RWPE1 (cell line): ENCODE measurements around the gene RPS4Y2.

Source experiments
- CTCF ChIA-PET: fragments of 350-600 bp; sonication (Branson Sonifier 250); formaldehyde crosslinking; extraction: SDS; loops from one replicate; lab custom pipeline; 2021; lab: Yijun Ruan, JAX
- POLR2A ChIA-PET: fragments of 400-600 bp; formaldehyde crosslinking; extraction: SDS; loops from one replicate; lab custom pipeline; 2020; ENCODE audit warnings: antibody characterized with exemption; ENCODE audit not compliant: low non-redundant PET; lab: Yijun Ruan, JAX
- DNase-seq: peaks from one replicate; pipeline ENCODE4 v3.0.0; 2012; ENCODE audit warnings: low spot score
- H3K27ac ChIP-seq: fragments of 450-650 bp; 2 replicates; pipeline ENCODE4 v1.5.1; 2017
- TF ChIP-seq, protein P1 (sequence below): fragments of 450-650 bp; conservative IDR thresholded peaks from 2 replicates; pipeline ENCODE4 v1.5.1; 2017; ENCODE audit warnings: low read depth, mild to moderate bottlenecking

RPS4Y2 gene

DNA sequence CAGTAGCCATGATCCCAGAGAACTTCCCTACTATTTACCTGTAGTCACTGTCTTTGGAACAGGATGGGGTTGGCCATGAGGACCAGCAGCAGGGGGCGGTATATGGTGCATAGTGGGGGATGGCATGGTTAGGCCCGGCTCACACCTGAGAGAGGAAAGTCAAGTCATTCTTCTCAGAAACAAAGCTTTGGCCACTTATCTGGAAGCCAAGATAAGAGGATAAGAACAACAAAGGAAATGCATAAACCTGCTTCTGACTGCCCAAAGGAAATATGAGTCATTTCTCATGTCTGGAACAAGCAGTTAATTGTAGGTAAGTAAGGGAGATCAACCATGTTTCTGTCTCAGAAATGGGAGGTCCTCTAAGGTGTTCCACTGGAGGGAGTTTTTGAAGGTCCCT lies 10.8 kb upstream of the RPS4Y2 start:
- no peak for DNase-seq
- POLR2A ChIA-PET = no interaction called here
- CTCF ChIA-PET = no interaction called here
- H3K27ac ChIP-seq = no peak overlapping the region
- TF ChIP-seq, protein P1, sequence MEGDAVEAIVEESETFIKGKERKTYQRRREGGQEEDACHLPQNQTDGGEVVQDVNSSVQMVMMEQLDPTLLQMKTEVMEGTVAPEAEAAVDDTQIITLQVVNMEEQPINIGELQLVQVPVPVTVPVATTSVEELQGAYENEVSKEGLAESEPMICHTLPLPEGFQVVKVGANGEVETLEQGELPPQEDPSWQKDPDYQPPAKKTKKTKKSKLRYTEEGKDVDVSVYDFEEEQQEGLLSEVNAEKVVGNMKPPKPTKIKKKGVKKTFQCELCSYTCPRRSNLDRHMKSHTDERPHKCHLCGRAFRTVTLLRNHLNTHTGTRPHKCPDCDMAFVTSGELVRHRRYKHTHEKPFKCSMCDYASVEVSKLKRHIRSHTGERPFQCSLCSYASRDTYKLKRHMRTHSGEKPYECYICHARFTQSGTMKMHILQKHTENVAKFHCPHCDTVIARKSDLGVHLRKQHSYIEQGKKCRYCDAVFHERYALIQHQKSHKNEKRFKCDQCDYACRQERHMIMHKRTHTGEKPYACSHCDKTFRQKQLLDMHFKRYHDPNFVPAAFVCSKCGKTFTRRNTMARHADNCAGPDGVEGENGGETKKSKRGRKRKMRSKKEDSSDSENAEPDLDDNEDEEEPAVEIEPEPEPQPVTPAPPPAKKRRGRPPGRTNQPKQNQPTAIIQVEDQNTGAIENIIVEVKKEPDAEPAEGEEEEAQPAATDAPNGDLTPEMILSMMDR = no peak

DNA sequence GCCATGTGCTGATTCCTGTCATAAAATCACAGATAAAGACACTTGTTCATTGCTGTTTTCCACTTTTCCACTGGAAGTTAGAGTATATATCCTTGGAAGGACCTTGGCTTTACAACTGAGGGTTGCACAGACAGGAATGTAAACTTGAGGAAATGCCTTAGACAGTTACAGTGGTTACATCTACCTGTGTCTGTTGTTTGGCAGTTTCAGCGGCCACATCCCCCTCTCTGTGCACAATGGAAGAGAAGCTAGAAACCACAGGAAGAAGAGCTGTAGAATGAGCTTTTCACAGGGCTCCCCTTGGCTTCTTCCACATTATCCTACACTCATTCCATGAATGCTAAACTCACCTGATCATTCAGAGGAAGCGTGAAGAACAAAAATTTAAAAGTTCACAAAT lies 9.0 kb upstream of the RPS4Y2 start:
- DNase-seq = no peak
- ChIA-PET POLR2A (no interaction called here), CTCF (no interaction called here)
- TF ChIP-seq, protein P1 = no peak
- no peak overlapping the region for H3K27ac ChIP-seq

DNA sequence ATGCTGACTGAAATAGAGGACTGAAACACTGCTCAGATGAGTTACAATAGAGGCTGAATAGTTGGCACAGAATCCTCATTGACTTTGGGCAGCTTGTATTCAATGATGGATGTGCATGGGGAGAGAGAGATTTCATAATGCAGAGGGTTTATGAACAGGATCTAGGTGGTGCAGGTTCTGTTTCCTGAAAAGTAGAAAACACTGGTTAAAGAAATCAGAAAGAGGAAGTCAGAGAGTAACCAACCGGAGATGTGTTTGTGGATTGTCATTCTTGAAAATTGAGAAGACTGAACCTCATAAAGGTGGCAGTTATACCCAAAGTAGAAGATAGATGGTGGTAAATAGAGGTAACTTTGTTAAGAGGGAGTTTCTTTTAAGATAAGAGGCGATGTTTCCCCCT lies 8.0 kb downstream of the RPS4Y2 start:
- POLR2A ChIA-PET = no interaction called here
- CTCF ChIA-PET = no interaction called here
- DNase-seq = no peak
- H3K27ac ChIP-seq = no peak overlapping the region
- TF ChIP-seq, protein P1 = no peak

DNA sequence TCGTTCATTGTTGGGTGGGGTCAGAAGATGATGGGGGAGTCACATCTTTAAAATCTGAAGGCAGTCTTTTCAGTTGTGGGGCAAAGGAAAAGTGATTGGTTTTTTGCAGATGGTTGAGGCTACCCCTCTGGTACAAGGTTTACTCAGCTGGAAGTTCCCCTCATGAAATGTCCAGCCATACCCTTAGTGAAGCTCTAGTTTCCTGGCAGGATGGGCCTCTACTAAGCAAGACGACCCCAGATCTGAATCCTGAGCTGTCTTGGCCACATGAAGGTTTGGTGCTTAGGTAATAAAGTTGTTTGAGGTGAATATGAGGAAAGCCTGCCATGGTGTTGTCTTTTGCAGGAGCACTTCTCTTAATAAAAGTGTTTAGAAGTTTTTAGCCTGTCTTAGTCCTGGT lies 9.2 kb downstream of the RPS4Y2 start:
- POLR2A ChIA-PET = no interaction called here
- no peak for DNase-seq
- H3K27ac ChIP-seq = no peak overlapping the region
- TF ChIP-seq, protein P1 = no peak
- CTCF ChIA-PET = no interaction called here

GRCh38 chrY:20770755-20771154 lies 14.8 kb downstream of the RPS4Y2 start:
- TF ChIP-seq, protein P1 = no peak
- POLR2A ChIA-PET = no interaction called here
- CTCF ChIA-PET = no interaction called here

DNA sequence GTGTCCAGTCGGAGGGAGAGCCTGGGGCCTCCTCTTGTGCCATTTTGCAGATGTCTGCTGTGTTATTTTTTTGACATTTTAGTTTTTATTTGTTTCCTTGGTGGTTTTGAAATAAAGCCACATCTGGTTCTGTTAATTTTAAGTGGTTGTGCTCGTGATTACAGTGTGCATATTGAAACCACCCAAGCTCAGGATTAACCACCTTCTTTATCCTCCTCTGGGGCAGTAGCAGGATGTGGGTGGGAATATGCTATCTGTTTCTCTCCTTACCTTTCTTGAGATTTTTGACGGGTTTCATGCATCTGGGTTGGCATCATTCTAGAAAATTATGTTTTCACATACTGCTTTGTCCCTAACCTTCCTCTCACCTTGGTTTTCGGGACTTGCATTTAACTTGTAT lies 20.2 kb downstream of the RPS4Y2 start:
- no peak for DNase-seq

More at GRCh38 chrY:20770755-20771154, 14.8 kb downstream of the RPS4Y2 start:
- no peak for DNase-seq
- no peak overlapping the region for H3K27ac ChIP-seq

More for the DNA sequence above, 20.2 kb downstream of the RPS4Y2 start:
- H3K27ac ChIP-seq = no peak overlapping the region
- TF ChIP-seq, protein P1 = no peak
- ChIA-PET CTCF (no interaction called here), POLR2A (no interaction called here)
